HG02943 (cell line): ENCODE results near the gene NECAP2.
"Not testable (repeated sequence)": the region's sequence is repeated elsewhere in the genome, so short reads cannot be mapped to it uniquely, and the experiment has no call there.

Experiments
- ATAC-seq: cut with Tn5 transposase; IDR thresholded peaks from one replicate; pipeline ENCODE4 v1.9.1; 2021; ENCODE audit warnings: mild to moderate bottlenecking, low read depth, moderate library complexity; ENCODE audit not compliant: unreplicated experiment

Gene NECAP2

DNA sequence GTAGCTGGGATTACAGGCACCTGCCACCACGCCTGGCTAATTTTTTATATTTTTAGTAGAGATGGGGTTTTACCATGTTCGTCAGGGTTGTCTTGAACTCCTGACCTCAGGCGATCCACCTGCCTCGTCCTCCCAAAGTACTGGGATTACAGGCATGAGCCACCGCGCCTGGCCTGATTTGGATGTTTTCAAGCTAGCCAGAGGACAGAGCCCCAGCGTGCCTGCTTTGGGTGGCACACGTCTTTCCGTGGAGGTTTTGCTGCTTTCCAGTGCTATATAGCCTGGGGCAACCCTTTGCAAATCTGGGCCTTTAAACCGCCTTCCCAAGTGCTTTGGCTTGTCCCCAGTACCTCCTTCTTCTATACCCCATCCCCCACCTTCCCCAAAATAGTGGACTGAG lies 15.6 kb downstream of the NECAP2 start:
- ATAC-seq: not testable (repeated sequence)

DNA sequence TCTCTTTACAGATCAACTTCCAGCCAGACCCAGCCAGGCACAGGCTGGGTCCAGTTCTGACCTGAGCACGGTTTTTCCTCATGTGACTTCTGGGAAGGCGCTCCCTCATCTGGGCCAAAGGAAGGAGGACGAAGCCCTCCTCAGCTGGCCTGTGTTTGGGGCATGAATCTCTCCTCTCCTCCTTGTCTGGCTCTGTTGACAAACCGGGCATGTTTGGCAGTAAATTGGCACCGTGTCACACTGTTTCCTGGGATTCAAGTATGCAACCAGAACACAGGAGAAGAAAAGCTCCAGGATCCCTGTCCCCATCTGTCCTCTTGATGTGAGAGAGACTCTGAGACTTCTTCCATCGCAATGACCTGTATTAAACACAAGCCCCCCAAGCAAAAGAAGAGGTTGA lies 18.3 kb downstream of the NECAP2 start:
- no peak for ATAC-seq

DNA sequence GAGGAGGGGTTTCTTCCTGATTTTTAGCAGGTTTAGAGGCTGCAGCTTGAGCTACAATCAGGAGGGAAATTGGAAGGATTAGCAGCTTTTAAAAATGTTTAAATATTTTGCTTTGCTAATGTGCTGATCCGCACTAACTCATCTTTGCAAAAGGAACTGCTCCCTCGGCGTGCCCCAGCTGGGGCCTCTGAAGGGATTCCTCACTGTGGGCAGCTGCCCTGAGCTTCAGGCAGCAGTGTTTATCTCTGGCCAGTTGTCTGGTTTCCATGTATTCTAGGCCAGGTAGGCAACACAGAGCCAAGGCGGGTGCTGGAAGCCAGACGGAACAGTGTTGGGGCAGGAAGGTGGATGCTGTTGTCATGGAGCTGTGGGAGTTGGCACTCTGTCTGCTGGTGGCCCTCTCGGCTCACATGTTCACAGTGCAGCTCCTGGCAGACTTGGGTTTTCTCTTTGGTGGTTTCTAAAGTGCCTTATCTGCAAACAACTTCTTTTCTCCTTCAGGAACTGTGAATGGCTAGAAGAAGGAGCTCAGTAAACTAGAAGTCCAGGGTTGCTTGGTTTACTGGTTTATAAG lies 18.9 kb downstream of the NECAP2 start:
- ATAC-seq: no peak

DNA sequence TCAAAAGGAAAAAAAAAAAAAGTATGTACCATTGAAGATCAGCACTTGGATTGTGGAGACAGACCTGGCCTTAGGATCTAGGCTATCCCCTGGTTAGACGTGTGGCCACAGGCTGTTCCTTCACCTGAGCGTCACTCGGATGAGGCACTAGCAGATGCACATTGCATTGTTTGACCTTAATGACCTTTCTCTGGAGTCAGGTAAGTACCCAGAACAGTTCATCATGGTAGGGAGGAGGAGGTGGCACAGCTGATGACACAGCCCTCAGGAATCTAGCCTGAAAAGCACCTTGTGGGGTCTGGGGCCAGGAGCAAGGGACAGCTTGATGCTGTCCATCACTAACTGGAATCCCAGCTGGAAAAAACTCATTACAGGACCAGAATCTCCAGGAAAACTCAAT lies 21.2 kb downstream of the NECAP2 start:
- no peak for ATAC-seq

DNA sequence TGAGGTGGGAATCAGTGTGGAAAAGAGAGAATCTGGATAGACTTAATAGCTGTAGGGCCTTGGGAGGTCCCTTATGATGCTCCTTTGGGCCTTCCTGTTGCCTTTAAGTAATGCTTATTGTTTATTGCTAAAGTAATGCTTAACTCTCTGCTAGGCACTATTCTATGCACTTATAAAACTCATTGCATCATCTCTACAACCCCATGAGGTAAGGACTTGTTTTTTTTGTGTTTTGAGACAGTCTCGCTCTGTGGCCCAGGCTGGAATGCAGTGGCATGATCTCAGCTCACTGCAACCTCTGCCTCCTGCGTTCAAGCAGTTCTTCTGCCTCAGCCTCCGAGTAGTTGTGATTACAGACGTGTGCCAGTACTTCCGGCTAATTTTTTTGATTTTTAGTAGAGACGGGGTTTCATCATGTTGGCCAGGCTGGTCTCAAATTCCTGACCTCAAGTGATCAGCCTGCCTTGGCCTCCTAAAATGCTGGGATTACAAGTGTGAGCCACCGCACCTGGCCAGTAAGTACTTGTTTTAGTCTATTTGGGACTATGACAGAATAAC lies 22.3 kb downstream of the NECAP2 start:
- ATAC-seq: no peak

DNA sequence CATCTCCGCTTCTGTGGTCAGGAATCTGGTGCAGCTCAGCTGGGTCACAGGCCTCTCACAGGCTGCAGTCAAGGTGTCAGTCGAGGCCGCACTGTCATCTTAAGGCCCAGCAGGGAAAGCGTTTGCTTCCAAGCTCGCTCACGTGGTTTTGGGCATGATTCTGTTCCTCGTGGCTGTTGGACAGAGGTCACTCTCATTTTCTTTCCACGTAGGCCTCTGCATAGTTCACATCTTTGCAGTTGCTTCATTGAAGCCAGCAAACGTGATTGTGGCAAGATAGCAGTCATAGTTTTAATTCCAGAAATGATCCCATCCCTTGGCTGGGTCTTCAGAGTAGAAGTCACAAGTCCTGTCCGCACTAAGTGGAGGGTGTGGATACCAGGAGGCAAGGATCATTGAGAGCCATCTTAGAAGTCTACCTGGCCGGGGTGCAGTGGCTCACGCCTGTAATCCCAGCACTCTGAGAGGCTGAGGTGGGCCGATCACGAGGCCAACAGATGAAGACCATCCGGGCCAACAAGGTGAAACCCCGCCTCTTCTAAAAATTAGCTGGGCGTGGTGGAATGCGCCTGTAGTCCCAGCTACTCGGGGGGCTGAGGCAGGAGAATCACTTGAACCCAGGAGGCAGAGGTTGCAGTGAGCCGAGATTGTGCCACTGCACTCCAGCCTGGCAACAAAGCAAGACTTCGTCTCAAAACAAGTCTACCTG lies 24.5 kb downstream of the NECAP2 start:
- ATAC-seq: no peak

DNA sequence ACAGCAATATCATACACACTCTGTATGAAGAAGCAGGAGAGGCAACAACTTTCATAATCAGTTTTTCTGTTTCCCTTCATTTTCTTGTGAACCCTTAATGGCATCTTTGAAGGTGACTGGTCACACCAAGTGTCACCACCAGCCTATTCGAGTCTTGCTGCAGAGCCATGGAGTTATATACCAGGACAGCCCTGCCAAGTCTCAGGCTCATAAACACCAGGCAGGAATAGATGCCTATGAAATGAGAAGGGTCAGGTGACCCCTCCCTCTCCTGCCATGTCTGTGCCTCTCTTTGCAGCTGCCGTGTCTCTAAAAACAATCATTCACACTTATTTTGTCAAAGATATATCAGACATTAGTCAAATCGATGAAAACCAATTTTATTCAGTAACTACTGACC lies 28.0 kb downstream of the NECAP2 start:
- ATAC-seq: no peak

DNA sequence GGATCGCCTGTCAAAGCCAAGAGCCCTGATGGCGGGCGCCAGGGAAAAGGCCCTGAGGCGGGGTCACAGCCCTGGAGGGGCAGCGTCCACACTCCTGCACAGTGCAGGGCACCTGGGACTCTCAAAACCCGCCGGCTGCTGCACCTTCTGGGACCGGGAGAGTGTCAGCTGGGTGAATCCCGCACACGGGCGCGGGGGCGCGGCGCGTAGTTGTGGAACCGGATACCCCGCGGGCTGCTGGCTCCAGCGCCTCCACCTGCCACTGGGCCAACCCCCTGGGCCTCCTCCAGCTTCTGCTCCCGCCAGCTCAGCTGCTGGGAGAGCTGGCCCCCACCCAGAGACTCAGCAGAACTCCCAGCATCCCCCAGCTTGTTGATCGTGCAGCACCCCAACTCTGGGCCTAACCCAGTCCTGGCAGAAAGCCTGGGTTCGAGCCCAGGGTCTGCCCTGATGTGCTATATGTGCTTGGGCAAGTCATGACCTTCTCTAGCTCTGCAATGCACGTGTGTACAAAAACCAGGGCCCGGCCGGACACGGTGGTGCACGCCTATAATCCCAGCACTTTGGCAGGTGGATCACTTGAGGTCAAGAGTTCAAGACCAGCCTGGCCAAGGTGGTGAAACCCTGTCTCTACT lies 33.8 kb downstream of the NECAP2 start:
- ATAC-seq: no peak

DNA sequence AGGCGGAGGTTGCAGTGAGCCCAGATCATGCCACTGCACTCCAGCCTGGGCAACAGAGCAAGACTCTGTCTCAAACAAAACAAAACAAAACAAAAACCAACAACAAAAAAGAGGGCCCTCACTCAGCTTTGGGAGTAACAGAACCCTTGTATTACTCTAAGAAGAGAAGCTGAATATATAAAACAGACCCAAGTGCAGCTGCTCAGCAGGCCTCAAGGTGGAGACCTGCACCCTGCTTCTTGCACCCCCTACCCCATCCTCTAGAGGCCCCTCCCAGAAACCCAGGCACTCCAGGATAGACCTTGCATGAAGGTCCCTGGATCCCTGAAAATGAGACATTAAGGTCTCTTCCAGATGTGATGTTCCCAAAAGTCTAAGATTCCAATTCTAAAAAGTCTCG lies 34.4 kb downstream of the NECAP2 start:
- ATAC-seq: not testable (repeated sequence)

DNA sequence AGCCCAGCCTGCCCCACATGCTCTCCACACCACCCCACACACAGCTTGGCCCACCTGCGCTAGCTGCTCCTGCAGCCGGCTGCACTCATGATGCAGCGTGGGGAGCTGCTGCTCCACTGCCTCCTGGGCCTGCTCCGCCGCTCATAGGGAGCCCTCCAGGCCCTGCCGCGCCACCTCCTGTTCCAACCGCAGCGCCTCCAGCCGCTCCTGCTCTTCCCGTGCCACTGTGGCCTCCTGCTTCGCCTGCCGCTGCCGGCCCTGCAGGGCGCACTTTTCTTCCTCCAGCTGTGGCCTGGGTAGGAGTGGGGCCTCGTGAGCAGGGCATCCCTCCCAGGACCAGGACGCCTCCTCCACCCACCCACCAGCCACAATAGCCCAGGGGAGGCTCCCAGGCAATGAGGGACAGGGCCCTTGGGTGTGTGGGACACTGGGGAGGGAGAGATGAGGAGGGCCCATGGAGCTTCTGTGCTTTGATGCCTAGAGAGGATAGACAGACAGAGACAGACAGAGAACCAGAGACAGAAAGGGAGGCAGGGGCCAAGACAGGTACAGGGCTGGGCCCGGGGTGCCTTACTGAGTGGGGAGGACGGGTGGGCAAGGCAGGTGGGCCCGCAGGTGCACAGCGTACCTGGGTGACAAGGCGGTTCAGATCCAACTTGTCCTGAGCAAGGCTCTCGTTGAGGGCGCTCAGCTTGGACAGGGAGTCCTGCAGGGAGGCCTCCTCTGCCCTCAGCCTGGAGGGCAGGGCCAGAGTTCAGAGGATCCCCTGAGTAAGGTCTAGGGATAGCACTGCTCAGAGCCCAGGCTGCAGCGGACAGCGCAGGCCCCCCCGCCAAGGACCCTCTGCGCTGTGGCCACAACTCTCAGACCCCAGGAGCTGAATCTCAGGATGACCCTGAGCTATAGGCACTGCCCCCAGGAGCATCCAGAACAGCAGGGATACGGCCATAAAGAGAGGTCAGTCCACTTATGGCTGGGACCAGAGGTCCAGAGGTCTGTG lies 35.5 kb downstream of the NECAP2 start:
- ATAC-seq: not testable (repeated sequence)

DNA sequence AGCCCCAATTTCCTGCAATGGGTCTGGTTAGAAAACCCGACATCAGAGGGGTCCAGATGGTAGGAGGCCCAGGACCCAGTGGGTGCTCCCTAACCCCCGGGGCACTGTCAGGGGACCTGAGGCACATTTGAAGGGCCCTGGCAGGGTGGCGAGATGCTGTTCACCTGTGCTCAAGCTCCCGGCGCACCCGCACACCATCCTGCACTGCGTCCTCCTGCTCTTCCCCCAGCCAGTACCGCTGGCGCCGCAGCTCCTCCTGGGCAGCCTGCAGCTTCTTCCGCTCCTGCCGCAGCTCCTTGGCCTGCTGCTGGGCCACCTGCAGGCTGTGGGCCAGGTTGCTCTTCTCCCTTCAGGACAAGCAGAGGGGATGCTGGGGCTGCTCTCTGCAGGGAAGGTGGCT lies 37.6 kb downstream of the NECAP2 start:
- ATAC-seq: no peak

DNA sequence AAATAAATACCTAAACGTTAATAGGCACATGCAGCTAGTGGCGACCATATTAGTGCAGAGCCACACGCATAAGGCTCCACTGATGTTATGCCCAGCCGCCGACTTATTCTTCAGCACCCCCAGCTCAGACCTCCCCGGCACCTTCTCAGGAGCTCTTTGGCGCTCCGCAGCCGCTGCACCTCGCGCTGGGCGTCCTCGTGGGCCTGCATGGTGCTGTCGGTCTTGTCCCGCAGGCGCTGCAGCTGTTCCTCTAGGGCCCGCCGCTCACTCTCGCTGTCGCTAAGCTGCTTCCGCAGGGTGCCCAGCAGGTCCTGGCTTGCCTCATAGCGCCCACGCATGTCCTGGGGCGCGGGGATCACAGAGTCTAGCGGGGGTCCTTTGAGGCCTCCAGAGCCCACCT lies 42.6 kb downstream of the NECAP2 start:
- ATAC-seq: not testable (repeated sequence)

DNA sequence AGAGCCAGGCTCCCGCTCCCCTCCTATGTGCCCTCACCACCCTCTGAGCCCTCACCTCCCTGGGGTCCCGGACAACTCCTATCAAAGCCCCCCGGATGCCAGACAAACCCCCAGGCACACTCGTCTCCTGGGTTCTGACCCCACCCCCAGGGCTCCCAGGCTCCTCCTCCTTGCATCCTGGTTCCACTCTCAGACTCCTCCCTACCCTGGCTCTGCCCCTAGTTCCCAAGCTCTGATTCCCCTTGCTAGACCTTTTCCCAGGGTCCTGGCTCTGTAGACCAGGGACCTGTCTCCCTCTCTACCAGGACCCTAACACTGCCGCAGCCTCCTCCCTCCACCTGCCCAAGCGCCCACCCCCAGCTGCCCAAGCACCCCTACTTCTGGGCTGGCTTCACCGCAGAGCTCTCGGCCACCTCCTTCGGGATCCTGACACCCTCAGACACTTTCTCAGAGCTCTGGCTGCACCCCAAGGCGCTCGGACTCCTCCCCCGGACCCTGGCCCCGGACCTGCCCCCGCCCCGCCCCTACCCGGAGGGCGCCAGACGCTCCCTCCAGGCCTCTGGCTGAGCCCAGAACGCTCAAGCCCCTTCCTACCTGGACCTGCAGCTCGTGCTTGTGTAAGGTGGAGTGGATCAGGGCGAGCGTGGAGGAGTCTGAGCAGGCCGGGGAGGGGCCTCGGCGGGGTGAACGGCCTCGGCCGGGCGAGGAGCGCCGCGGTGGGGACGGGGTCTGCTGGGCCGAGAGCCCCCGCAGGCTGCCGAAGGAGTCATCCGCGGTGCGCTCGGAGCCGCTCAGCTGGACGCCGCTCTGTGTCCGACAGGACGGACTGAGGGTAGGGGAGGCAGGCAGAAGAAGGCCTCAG lies 43.3 kb downstream of the NECAP2 start:
- not testable (repeated sequence) for ATAC-seq

DNA sequence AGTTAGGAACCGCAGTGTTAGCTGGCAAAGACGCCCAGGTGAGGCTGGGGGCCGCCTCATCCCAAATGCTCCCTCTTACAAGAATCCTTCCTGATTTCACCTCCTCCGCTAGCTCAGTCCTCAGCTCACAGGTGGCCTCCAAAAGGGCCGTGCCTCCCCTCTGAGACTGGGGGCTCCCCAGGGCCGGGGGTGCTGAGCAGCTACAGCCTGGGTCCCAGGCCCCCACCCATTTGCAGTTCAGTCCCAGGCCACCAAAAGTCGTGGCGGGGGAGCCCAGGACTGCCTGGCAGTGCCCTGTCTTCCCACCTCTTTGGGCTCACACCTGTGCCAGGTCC lies 43.9 kb downstream of the NECAP2 start:
- ATAC-seq: no peak

DNA sequence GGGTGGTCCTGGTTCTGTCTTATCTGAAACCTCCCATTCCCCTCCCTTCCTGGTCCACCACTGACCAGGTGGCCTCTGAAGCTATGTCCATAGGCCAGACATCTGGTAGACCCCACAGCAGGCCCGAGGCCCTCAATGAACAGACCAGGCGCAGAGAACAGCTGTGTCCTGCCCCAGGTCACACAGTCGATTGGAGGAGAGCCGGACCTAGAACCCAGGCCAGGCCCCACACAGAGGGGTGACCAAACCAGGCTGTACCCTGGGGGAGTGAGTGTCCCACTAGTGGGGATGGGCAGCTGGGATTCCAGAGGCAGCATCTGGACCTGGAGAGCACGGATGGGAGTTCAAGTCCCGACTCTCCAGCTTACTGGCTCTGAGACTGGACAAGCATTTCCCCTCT lies 44.4 kb downstream of the NECAP2 start:
- no peak for ATAC-seq

DNA sequence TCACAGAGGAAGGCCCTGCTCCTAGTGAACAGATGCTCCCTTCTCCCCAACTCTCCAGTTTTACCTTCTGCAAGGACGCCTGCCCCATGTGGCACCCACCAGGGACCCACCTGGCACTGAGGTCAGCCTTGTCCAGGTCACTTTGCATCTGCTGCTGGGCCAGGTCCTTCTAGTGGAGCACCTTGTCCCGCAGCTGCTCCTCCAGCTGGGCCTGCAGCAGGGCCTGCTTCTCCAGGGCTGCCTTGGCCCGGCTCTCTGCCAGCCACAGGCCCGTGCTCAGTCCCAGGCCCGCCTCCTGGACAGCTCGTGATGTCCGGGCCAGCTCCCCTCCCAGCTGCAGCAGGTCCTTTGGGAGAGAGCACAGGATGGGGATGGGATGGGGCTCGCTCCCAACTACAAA lies 45.8 kb downstream of the NECAP2 start:
- ATAC-seq: not testable (repeated sequence)

DNA sequence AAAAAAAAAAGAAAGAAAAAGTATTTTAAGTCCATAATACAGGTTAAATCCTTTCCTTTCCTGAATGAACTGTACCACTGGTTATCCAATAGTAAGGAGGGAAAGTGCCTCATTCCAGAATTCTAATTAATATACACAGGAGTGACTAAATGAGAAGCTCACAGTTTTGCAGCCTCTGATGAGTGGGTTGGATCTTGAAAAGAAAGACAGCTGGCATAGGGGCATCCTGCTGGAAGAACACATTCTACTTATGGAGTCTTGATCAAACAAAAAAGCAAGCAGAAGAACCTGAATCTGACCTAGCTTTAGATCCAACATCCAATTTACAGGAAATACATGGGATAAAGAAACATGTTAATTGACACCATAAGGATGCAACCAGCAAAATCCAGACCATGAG lies 46.5 kb downstream of the NECAP2 start:
- not testable (repeated sequence) for ATAC-seq

DNA sequence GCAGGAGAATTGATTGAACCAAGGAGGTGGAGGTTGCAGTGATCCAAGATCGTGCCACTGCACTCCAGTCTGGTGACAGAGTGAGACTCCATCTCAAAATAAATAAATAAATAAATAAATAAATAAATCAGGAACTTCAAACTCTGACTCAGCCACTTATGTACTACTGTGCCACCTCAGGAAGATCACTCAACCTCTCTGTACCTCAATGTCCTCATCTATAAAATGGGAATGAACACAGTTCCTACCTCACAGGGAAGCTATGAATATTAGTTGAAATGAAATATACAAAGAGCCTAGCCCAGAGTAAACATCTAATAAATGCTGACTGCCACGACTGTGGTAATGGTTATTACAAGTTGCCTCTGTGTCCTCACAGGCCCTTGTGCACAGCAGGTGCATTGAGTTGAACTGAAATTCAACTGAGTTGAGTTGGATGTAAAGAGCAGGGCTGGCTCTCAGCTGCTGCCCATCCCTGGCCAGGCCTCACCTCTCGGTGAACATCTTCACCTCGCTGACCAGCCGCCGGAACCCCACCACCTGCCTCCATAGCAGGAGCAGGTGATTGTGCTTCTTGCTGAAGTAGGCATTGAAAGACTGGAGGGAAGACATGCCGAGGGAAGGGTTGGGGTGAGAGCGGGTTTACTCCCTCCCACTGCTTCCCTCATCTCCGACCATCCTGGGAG lies 48.8 kb downstream of the NECAP2 start:
- ATAC-seq: not testable (repeated sequence)

DNA sequence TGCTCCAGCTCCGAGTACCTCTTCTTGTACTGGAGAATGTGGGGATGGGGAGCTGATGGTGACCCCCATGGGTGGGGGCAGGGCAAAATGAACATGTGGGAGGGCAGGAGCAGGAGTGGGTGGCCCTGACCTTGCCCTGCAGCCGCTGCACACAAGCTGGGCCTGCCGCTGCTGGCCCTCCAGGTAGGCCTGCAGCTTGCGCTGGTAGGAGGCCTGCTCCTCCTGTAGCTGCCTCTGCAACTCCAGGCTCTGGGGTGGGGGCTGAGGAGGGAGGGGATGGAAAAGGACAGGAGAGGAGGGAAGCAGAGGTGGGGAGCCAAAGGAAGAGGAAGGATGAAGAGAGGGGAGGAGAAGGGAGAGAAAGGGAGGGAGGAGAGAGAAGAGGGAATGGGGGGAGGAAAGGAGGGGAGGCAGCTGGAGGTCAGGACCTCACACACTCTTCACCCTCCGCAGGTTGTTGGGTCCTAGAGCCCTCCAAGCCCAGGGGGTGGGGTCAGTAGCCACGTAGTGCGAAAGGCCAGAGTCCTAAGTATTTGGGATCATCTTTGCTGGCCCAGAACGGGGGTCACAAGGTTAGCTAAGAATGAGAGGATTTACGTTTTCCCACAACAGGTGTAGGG lies 50.6 kb downstream of the NECAP2 start:
- ATAC-seq: no peak
